Posterior cingulate gyrus (tissue), 11 donors: ENCODE results near the gene MAGEA4.
"Not testable (repeated sequence)": the region's sequence is repeated elsewhere in the genome, so short reads cannot be mapped to it uniquely, and the experiment has no call there.

Source experiments
- DNase-seq, 10 donors: peaks; one replicate each; pipeline versions ENCODE4 v3.0.0 to v3.0.0-alpha.2; 2020 to 2021; ENCODE audit warnings: mixed read lengths in 3 of 10
- intact Hi-C: fragments of 100-400 bp; cut with DNase I; formaldehyde crosslinking; loops from one replicate; pipeline ENCODE4 v1.15.1; 2023

Gene MAGEA4, protein sequence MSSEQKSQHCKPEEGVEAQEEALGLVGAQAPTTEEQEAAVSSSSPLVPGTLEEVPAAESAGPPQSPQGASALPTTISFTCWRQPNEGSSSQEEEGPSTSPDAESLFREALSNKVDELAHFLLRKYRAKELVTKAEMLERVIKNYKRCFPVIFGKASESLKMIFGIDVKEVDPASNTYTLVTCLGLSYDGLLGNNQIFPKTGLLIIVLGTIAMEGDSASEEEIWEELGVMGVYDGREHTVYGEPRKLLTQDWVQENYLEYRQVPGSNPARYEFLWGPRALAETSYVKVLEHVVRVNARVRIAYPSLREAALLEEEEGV

DNA sequence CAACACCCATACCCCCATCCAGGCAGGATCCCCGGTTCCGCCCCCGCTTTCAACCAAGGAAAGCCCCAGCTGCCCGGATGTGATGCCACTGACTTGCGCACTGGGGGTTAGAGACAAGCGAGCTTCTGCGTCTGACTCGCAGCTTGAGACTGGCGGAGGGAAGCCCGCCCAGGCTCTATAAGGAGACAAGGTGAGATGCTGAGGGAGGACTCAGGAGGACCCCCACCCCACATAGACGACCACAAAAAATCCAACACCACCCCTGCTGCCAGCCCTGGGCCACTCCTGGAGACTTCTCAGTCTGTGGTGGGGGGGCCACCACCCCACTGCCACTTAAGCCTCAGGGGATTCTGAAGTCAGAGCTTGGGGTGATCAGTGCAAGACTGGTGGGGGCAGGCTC, at the start of gene MAGEA4:
TSS of gene MAGEA4 (plus strand) at position 110 of the 400 bp plus-strand sequence. CDS start 10,776 bp downstream, outside the sequence.
- DNase-seq = peak in 1 of 10 donors; percentile 47
- intact Hi-C loops = no loop called here

DNA sequence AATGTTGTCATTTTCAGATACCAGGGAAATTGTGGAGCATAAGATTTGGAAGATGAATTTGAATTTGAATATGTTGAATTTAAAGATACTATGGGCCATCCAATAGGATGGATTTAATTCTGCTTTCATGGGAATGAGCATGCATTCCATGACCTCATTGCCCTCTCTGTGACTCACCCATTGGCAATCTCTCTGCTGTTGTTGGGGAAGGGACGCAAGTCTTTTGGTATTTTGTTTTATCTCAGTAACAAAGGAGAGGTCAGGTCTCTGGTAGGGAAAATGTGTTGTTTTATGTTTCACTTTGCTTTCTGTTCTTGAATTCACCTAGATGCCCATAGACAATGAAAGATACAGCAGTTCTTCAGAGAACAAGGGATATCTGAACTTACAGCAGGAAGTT, 42.1 kb upstream of the MAGEA4 start:
- intact Hi-C loops = no loop called here
- DNase-seq = no peak

DNA sequence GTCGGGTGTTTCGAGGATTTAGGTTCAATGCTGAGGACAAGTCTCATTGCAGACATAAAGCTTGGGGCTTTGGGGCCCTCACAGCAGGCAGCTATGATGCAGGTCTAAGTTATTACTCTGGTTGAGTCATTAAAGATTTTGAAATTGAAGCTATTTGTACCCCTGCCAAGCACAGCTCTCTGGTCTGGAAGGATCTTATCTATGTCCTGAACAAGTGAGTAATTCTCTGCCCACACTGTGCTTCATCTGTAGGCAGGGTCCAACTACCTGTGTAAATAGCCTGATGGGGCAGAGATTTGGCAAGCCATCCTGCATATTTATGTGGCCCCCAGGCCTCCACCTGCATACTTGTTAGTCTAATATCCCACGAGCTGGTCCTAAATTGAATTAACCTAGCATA, 41.4 kb upstream of the MAGEA4 start:
- intact Hi-C loops = no loop called here
- no peak for DNase-seq

DNA sequence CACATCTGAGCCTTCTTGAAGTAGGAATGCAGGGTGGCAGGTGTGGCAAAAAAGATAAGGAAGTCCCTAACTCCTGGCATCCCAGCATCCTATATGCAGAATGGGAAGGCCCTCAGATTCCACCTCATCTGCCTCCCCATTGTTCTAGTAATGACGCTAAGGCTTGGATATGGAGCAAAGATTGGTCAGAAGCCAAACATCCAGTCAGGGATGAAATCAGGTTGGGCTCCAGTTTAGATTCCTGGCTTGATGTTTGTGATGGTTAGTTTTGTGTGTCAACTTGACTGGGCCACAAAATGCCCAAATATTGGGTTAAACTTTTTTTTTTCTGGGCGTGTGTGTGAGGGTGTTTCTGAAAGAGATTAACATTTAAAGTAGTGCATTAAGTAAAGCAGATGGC, 39.6 kb upstream of the MAGEA4 start:
- intact Hi-C loops = no loop called here

DNA sequence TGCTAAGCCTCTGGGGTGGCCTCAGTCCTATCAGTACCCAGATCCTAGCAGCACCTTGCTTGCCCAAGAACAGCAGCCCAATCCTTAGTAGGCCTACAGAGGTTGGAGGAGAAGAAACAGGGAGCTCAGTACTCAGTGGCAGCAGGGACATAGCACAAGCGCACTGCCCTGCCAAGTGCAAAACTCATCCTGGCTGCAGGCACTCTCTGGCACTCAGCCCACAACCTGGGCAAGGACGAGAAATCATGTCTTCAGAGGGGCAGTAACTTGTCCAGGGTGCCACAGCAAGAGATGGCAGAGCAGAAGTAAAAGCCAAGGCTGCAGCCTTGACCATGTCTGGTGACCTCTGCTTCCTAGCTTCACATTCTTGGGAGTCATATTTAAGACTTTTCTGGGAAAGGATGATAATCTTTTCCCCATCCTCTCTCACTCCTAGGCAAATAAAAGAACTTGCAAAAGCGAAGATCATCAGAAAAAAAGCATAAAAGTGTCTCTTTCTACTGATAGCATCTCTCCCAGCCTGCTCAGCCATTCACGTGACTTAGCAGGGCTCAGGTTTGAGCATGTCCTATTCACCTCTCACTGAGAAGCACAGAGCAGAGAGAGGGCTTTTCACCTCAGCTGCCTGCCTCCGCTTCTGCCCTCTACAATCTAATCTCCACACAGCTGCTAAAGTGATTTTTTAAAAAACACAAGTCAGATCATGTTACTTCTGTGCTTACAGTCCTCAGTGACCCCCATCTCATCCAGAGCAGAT, 37.2 kb upstream of the MAGEA4 start:
- DNase-seq = no peak

More for the DNA sequence above, 39.6 kb upstream of the MAGEA4 start:
- no peak for DNase-seq

DNA sequence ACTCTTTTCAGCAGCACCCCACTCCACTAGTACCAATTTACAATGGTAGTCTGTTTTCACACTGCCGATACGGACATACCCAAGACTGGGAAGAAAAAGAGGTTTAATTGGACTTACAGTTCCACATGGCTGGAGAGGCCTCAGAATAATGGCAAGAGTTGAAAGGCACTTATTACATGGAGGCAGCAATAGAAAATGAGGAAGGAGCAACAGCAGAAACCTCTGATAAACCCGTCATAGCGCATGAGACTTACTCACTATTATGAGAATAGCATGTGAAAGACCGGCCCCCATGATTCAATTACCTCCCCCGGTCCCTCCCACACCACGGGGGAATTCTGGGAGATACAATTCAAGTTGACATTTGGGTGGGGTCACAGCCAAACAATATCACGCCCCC, 34.1 kb upstream of the MAGEA4 start:
- intact Hi-C loops = no loop called here
- no peak for DNase-seq

More for the DNA sequence above, 37.2 kb upstream of the MAGEA4 start:
- intact Hi-C loops = no loop called here

DNA sequence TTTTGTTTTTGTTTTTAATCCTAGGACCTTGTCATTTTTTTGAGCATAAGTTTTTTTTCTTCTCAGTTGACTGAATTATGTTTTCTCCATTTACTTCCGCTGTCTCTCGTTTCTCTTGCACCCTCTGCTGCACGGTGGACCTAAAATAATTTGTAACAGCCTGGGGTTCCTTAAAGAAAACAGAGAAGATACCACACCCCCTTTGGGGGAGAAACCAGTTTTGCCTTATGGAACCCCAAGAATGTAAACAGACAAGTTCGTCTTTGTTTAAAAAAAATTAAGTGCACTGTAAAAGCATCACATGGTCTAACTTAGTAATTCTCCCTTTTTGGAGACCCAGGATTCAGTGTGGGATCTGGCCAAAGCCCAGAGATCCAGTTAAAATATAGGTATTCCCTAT, 32.8 kb upstream of the MAGEA4 start:
- intact Hi-C loops = no loop called here
- DNase-seq = no peak

DNA sequence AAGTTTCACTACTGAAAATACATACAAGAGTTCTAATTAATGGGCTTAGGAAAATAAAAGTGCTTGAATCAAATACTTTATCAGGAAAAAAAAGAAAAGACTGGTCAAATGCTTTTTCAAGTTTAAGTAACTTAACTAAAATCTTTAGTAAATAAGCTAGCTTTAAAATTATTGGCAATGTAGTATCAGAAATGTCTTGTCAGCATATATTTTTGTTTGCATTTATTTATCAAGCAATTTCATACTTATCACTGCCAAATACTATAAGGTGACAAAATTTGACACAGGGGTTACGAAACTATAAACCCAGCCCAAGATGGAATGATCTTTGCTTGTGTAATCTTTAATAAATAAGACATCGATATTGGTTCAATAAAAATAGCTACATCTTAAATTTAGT, 31.8 kb upstream of the MAGEA4 start:
- intact Hi-C loops = no loop called here

DNA sequence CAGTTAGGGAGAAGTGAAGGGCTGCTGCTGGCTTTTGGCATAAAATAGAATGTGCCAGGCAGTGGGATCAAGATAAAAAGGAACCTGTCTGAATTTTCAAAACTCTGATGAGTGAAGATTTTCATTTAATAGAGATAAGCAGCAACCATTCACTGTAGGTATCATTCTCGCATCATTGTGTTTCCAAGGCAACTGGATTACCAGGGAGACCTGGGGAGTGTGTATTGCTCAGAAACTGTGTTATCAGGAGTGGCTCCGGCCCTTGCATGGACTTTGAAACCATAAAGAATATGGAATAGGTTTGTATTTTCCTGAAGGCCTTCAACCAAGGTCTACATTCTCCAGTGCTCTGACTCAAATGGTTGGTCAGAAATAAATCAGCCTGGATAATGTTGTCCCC, 23.3 kb upstream of the MAGEA4 start:
- intact Hi-C loops = no loop called here
- no peak for DNase-seq

More for the DNA sequence above, 31.8 kb upstream of the MAGEA4 start:
- no peak for DNase-seq

DNA sequence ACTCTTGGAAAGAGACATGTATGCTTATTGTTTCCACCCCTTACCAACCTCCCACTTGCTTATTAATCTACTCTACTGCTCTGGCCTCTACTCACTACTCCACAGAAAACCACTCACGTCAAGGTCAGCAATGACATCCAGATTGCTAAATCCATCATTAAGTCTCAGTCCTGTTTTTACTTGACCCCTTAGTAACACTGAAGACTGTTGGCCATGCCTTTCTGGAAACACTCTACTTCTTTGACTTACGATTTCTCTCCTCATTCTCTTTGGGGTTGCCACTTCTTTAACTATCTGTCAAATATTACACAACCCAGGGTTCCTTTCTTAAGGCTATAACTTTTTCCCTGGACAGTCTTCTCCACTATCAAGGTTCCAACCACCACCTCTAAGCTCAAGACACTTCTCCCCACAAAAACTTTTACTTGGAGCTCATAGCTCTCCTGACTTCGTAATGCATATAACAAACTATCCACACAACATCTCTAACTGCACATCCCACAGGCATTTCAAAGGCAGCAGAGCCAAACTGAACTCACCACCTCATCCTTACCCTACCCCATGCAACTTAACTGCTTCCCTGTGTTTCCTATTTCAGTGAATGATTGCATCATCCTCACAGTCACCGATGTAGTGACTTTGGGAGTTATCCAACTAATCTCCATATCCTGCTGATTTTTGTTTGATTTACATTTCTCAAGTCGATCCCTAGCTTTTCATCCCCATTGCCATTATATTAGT, 15.8 kb upstream of the MAGEA4 start:
- intact Hi-C loops = no loop called here
- DNase-seq = no peak

DNA sequence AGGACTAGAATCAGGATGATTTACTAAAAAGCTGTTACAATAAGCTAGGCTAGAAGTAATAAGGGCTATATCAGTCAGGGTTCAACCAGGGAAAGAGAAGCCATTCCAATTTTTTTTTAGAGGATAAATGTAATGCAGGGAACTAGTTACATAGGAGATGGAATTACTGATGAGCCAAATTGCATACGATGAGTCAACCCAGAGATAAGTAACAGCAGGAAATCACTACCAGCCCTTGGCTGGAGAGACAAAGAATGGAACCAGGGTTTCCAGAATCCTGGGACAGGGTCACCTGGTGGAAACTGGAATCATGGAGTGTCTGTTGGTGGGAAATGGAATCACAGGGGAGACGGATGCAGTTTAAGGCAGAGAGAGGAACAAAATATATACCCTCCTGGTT, 13.1 kb upstream of the MAGEA4 start:
- DNase-seq = no peak
- intact Hi-C loops = no loop called here

DNA sequence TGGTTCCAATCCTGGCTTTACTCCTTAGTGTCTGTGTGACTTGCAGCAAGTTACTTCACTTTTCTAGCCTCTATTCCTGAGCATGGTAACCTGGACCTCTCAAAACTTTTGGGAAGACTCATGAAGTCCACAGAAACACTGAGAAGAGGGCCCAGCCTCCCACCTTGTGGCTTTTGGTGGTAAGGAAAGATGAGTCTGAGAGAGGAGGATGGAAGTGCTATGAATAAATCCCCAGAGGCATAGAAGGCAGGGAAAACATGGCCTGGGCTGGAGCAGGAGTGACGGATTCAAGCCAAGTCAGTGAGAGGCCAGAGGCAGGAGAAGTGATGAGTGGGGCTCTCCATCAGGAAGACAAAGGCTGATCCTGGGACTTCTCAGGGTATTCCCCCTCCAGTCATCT, 10.9 kb upstream of the MAGEA4 start:
- no peak for DNase-seq

DNA sequence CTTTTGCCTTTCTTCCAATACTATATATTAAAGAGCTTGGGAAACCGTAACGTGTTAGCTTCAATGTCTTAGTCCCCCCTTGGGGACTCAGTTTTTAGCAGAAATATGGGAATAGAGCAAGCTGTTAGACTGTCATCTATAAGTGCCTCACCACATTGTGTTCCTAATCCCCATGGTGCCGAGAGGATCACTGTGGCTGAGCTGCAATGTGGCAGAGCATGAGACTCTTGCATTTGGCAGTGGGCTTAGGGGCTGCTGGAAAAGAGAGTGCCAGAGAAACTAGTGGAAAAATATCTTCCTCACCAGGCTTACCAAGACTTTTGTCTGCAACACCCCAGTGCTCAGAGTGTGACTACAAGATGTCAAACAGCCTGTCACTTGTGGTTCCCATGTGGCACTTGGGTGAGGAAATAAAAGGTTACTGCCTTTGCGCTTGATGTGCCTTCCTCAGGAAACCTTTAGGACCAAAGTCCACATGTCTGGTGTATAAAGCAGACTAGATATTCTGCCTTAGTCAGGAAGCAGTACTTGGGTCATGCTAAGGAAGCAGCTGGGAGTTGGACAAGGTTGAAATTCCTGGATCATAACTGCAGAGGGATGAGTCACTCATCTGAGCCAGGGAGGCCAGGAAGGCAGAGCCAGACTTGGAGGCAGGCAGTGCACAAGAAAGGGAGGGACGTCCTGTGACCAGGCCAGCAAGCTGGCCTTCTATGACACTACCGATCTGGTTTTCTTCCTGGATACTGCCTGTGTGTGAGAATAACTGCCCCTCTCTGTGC, 9.7 kb upstream of the MAGEA4 start:
- intact Hi-C loops = no loop called here
- DNase-seq = no peak

More for the DNA sequence above, 10.9 kb upstream of the MAGEA4 start:
- intact Hi-C loops = no loop called here

DNA sequence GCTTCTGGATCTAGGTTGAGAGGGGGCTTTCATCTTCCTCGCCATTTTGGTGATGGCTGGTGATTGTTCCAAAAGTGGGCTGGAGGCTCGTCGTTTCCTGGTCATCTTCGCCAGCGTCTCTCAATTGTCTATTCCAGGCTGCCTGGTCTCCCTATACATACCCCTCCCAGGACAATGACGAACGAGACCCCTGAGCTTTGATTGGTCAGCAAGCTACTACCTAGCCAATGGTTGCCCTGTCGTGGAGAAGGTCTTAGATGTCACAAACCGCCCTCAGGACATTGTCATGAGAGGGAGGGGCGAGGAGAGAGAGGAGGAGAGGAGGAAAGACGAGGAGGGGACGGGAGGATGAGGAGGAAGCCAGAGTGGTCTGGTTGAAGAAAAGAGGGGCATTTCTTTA, 7.7 kb upstream of the MAGEA4 start:
- intact Hi-C loops = no loop called here
- no peak for DNase-seq

DNA sequence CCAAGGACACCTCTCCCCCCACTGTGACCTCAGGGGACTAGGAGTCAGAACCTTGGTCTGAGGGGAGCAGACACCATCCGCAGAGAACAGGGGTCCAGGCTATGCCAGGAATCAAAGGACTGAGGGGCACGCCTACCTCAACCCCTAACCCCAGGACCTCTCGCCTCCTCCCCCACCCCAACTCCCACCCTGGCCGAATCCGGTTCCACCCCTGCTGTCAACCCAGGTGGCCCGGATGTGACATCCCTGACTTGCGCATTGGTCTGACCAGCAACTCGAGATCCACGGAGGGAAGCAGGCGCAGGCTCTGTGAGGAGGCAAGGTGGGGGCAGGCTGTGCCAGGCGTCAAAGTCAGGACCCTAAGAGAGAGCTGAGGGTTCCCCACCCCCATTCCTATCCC, 468 bp upstream of the MAGEA4 start:
- peak in 2 of 10 donors; percentile 37 to 64 for DNase-seq
- intact Hi-C loops = no loop called here

DNA sequence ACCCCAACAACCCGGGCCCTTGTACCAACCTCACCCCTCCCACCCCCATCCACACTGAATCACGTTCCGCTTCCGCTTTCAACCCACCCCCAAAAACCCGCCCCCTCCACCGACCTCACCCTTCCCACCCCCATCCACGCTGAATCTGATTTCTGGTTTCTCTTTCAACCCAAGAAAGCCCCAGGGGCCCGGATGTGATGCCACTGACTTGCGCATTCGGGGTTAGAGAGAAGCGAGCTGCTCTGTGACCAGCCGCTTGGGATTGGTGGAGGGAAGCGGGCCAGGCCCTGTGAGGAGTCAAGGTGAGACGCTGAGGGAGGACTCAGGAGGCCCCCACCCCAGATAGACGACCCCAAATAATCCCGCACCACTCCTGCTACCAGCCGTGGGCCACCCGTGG, 6.0 kb downstream of the MAGEA4 start:
- DNase-seq, intact Hi-C loops: not testable (repeated sequence)

DNA sequence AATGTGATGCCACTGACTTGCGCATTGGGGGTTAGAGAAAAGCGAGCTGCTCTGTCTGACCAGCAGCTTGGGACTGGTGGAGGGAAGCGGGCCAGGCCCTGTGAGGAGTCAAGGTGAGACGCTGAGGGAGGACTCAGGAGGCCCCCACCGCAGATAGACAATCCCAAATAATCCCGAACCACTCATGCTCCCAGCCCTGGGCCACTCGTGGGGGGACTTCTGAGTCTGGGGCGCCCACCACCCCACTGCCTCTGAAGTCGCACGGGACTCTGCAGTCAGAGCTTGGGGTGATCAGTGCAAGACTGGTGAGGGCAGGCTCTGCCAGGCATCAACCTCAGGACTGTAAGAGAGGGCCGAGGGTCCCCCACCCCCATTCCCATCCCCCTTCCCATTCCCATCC, 6.9 kb downstream of the MAGEA4 start:
- DNase-seq = peak in 2 of 10 donors; percentile 31 to 44
- intact Hi-C loops = no loop called here

DNA sequence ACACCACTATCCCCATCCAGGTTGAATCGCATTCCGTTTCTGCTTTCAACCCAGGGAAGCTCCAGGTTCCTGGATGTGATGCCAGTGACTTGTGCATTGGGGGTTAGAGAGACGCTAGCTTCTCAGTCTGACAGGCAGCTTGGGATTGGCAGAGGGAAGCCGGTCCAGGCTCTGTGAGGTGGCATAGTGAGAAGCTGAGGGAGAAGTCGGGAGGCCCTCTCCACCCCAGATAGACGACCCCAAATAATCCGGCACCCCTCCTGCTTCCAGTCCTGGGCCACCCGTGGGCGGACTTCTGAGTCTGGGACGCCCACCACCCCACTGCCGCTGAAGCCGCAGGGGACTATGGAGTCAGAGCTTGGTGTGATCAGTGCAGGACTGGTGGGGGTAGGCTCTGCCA, 7.4 kb downstream of the MAGEA4 start:
- intact Hi-C loops = no loop called here

DNA sequence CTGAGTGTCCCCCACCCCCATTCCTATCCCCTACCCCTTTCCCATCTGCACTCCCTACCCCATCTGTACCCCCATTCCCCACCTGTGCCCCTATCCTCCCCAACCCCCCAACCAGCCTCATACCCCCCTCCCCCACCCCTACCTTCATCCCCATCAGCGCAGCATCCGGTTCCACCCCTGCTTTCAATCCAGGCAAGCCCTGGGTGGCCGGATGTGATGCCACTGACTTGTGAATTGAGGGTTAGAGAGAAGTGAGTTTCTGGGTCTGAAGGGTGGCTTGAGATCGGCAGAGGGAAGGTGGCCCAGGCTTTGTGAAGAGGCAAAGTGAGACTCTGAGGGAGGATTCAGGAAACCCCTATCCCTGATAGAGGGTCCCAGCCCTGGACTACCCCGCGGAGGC, 7.8 kb downstream of the MAGEA4 start:
- intact Hi-C loops = no loop called here
- peak in 1 of 10 donors; percentile 37 for DNase-seq

More for the DNA sequence above, 7.4 kb downstream of the MAGEA4 start:
- peak in 2 of 10 donors; percentile 40 to 55 for DNase-seq

DNA sequence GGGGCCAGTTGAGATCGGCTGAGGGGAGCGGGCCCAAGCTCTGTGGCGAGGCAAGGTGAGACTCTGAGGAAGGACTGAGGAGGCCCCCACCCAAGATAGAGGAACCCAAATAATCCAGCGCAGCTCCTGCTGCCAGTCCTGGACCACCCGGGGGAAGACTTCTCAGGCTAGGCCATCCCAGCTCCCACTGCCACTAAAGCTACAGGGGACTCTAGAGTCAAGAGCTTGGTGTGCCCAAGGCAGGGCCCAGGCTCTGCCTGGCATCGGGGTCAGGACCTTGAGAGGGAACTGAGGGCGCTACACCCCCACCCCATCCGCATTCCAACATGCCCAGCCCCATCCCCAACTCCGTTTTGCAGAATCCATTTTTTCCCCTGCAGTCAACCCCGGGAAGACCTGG, 8.6 kb downstream of the MAGEA4 start:
- intact Hi-C loops = no loop called here
- DNase-seq = no peak
